HG03159 (cell line): ENCODE data around the gene WDR87.

ENCODE experiments used
- ATAC-seq: cut with Tn5 transposase; IDR thresholded peaks from one replicate; pipeline ENCODE4 v1.9.1; 2021; ENCODE audit warnings: mild to moderate bottlenecking, moderate library complexity; ENCODE audit not compliant: unreplicated experiment

Gene WDR87

DNA sequence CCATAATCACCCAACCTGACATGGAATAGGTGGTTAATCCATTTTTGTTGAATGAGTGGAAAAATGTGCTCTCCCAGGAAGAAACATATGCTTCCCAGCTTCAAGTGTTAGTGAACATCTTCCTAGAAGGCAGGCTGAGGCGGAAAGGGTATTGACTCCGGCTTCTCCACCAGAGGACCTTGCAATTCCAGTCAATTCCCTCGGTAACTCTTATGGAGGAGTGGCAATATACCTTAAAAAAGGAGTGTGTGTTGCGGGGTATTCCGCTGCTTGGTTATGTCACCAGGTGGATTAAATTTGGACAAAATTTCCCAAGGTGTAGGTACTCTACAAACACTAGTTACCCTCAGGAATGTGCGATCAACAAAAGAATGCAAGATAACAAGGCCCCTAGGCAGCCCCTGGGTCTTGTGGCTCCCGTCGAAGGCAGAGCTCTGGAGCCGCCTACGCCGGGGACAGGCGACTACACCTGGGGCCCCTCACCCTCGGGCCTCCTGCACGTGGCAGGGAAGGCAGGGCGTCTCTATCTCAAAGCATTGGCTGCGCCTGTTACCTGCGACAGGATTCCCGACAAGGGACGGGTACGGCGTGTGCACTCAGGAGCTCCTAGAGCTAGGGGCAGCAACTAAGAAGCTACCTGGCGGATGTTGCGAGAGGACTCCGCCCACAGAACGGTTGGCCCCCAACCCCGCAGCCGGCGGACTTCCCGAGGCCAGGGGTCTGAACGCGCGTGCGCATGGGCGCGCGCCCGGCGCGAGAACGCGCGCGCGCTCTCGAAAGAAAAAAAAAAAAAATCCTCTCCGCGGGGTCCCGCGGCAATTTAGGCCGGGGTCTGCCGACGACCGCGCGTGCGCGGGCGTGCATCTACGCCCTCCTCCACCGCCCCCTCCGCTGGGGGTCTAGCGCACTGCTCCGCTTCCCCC lies at the start of gene WDR87:
Gene WDR87, minus strand, starts transcription at position 649 of the 923 bp plus-strand sequence. CDS start 8,355 bp downstream, outside the sequence.
- ATAC-seq = peak; percentile 26

DNA sequence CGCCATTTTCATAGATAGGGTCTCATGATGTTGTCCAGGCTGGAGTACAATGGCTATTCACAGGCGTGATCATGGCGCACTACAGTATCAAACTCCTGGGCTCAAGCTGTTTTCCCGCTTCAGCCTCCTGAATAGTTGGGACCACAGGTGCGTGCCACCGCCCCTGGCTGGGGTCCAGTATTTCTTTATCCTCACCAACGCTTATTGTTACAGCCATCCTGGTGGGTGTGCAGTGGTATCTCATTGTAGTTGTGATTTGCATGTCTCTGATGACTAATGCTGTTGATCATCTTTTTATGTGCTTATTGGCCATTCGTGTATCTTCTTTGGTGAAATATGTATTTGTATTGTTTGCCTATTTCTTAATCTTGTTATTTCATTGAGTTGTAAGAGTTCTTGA lies 49.6 kb upstream of the WDR87 start:
- no peak for ATAC-seq

DNA sequence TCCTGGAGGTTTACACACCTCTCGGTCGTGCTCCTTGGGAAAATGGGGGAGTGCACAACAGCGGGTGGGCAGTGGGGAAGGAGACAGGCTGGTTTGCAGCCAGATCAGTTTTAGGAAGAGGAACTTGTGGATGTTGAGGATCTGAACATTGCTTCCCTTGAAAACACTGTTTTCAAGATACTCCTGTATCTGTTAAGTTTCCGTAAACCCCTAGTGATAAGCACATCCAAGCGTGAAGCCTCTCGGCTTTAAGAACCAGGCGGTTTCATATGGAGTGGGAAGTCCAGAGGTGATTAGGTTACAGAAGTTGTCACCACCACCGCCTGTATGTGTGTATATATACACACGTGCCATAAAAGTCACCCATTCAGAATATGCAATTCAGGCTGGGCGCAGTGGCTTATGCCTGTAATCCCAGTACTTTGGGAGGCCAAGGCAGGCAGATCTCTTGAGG lies 48.1 kb upstream of the WDR87 start:
- ATAC-seq = no peak

DNA sequence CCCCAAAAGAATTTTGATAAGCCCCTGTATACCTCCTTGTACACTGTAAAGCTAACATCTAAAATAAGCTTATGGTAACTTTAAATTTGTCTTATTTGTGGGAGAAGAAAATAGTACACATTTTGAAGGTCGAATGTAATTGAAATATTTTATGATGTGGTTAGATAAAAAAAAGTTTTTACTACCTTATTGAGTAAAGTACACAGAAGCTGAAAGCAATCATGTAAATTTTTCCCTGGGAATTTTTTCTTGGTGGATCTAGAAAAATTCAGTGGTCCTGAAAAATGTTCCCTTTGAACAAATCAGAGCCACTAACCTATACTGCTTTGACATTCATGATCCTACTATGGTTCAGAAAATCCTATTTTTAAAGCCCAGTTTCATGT lies 47.5 kb upstream of the WDR87 start:
- no peak for ATAC-seq

DNA sequence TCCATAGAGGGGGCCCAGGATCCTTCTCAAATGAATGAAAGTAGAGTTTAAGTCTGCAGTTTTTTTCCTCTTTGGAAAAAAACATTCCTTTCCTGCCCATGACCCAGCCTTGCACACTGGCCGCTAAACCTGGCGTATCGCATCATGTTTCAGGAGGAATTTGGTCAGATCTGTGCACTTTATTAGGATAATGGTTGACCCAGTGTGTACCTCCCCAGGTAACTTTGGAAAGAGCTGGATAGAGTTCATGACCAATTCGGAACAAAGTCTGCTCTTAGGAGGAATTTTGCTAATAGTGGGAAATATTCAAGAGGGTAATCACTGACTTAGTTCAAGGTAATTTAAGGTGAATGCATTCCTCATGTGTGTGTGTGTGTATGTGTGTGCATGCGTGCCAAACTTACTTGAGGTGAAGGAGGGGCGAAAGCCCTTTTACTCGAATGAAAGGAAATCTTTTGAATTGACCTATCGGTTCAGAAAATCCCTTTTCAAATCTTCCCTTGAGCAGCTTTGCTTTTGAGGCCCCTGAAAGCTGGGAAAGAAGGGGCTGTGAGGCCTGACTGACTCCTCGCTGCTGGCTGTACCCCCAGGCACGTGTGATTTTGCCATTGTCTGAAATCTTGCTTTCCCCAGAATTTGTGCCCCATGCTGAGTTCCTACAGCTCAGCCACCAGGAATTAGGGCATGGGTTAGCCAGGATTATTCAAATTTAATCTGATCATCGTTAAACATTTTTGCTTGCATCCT lies 47.0 kb upstream of the WDR87 start:
- no peak for ATAC-seq

DNA sequence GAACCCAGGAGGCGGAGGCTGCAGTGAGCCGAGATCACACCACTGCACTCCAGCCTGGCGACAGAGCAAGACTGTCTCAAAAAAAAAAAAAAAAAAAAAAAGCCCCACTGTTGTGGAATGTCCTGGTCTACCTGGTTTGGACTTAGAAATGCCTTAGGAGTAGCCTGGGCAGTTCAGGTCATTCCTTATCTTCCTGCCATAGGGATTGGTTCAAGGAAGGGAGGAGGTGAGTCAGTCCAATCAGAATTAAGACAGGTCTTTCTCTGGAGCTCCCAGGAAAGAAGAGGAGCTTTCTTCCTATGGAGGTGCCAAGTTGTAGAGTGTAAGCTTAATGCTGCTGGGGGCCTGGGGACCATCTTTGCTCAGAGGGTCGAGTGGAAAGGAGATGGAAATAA lies 45.4 kb upstream of the WDR87 start:
- no peak for ATAC-seq

DNA sequence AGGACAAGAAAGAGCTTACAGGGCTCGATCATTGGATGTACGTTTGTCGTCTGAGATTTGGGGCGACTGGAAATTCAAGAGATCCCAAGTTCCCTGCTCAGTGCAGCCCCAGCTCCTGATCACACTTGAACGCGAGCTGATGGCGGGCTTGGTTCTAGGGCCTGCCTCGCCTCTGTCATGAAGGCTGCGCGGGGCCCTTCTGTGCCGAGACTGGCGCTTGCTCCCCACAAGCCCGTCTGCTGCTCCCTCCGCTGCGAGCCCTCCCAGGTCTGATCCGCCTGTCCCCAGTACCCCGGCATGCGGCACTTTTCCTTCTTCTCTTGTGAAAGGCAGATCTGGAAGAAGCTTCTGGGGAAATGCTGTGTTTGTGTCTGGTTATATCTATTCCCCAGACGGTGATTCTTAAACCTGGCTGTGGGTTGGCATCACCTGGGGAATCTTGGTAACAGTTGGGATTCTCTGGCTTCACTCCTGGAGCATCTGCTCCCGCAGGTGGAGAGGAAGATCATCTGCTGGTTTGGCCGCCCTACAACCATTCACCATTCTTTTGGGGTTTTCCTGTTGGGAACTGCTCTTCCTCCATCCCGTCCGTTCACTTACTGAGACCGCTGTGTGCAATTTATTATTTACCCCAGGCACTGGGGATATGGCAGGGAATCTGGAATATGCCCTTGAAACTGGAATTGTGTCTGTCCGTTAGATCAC lies 44.2 kb upstream of the WDR87 start:
- no peak for ATAC-seq

DNA sequence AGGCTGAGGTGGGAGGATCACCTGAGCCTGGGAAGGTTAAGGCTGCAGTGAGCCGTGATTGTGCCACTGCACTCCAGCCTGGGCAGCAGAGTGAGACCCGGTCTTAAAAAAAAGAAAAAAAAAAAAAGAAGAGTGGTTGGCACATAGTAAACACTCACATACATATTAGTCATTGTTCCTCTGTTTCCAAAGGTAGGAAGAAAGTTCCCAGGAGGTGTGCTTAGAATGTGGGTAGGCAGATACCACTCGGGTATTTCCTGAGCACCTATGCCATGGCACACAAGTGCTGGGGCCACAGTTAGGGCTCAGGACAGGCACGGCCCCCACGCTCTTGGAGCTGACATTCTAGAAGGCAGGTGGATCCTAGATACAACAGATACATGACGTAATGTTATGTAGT lies 42.0 kb upstream of the WDR87 start:
- no peak for ATAC-seq

DNA sequence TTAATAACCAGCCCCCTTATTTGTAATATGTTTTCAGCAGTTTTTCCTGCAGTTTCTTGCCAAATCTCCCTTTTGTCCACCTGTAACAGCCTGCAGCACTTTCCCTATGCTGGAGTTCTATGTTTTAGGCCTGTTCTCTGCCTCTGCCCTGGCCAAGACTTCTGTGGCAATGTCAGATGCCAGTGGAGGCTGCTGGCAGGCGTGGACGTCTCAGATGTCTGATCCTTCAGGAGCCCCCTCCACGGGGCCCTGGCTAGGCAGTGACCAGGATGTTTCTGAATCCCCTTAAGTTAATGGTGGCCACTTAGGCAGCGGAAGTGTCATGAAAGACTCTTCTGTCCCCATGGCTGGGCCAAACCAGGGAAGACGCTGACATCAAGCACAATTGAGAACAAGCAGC lies 41.4 kb upstream of the WDR87 start:
- no peak for ATAC-seq

DNA sequence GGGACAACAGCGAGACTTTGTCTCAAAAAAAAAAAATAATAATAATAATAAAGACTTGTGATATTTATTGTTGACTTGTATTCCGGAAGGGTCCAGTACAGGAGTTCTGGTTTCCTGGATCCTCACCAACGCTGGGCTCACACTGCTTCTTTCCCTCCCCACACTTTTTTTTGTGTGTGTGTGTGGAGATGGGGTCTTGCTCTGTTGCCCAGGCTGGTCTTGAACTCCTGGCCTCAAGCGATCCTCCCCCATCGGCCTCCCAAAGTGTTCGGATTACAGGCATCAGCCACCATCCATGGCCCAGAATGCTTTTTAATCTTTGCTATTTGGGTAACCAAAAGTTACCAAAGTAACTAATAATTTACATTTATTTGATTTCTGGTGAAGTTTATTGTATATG lies 39.7 kb upstream of the WDR87 start:
- no peak for ATAC-seq

DNA sequence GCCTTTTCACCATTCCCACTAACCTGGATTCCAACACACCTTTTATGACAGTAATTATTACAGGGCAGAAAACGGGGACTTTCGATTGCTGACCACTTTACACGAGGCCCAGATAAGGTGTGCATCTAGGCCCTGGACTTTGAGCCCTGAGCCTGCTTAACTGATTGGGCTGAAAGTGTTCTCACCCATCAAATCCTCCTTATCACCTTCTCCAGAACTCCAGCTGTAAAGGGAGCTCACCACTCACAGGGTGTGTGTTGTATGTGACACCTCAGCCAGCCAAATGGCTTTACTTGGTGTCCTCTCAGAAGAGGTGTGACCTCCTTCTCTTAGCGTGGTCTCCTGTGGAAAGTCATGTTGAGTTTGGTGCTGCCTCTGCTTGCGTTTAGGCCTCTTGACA lies 37.1 kb upstream of the WDR87 start:
- ATAC-seq = no peak

DNA sequence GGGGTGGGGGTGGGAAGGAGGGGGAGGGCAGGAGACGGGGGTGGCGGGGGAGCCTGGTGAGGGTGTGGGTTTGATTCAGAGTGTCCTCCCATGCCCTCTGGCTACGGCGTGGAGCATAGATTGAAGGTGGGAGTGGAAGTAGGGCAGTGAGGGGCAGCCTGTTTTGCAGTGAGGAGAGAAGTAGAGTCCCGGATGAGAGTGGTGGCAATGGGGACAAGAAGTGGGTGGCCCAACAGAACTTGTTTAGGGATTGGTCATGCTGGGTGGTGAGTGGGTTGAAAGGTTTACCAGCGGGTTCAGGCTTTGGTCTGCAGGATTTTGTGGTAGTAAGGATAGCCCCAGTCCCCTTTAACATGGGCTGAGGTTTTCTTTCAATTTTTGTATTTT lies 36.1 kb upstream of the WDR87 start:
- no peak for ATAC-seq

DNA sequence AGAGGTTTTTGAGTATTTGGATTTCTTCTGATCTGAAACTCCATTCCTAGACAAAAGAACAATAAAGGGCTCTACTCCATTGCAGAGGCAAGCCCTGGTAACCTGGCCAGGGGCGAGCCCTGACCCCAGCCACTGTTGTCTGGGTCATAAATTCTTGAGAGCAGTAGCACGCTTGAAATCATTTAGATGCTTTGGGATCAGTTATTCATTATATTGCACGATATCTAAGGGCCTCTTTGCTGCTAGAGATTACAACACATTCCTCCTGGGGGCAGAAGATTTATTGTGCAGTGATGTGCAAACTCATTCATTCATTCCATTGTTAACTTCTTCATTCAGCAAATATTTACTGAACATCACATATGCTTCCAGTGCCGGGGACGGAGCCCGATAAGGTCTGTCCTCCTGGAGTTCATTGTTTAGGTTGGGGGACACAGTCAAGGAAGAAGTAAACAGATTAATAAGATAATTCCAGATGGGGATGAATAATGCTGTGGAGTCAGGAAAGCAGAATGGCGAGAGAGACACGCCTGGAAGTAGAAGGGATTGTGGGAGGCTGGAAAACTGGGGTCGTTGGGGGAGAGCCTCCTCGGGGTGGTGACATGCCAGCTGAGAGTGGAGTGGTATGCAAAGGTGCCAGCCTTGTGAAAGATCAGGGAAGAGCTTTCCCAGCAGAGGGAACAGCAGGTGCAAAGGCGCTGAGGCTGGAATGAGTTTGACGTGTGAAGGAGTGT lies 35.6 kb upstream of the WDR87 start:
- no peak for ATAC-seq

DNA sequence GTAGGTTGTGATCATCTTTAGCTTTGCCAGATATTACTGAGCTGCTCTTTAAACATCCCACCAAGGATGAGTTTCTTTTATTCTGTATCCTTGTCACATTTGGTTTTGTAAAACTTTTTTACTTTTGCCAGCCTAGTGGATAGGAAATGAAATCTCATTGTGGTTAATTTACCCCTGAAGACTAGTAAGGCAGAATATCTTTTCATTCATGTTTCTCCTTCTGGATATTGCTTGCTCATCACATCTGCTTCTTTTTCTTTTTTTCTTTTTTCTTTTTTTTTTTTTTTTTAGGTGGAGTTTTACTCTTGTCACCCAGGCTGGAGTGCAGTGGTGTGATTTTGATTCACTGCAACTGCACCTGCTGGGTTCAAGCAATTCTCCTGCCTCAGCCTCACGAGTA lies 32.0 kb upstream of the WDR87 start:
- no peak for ATAC-seq

DNA sequence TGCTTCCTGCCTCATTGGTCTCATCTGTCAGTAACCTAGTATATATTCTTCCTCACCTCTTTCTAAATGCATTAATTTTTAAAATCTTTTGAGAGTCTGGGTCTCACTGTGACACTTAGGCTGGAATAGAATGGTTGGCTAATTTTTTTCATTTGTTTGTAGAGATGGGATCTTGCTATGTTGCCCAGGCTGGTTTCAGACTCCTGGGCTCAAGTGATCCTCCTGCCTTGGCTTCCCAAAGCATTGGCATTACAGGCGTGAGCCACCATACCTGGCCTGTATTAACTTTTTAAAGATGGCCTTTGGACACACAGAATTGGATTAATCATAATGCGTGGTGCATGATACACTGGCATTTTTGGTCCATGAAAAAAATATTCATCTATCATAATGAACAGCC lies 30.5 kb upstream of the WDR87 start:
- ATAC-seq = no peak

DNA sequence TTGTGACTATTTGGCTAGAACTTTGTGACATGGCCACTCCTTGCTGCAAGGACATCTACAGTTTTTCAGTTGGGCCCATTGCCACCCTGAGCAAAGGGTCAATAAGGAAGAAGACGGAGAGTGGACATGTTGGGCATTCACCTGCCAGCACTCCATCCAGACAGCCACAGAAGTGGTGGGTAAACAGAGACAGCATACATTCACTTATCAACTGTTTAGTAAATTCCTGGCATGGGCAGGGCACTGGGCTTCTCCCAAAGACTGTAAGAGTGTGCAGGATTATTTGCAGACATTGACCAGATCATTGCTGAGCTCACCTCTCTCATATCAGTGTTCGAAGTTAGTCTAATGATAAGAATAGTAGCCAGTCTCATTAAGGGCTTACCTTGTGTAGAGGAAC lies 29.8 kb upstream of the WDR87 start:
- ATAC-seq = no peak

DNA sequence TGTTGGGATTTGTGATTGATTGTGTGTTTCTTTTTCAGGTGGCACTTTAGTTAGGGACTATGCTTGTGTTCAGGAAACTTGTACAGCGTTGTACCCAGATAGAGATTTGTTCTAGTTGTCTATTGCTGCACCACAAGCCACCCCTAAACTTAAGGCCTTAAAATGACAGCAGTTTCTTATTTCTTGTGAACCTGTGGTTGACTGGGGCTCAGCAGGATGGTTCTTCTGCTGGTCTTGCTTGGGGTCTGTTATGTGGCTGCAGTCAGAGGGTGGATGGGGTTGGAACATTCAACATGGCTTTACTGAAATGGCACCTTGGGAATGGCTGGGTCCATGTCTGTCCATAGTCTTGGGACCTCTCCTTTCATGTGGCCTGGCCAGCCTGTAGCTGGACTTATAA lies 28.9 kb upstream of the WDR87 start:
- no peak for ATAC-seq

DNA sequence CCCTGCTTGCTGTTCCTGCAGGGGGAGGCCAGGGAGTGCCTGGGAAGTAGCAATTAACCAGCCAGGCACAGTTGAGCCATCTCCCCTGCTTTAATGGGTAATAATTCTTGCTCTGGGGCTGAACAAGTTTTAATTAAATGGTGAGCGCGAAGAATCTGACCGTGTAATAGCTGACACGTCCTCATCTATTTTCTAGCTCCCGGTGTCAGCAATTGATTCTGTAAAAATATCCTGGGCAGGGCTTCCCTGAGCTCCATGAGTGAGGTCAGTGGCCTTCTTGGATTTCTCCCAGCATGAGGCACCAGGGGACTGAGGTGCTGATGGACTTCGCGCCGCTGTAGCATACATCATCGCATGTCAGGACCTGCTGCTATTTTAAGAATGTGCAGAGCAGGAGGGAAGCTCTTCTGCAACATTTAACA lies 27.6 kb upstream of the WDR87 start:
- ATAC-seq = no peak

DNA sequence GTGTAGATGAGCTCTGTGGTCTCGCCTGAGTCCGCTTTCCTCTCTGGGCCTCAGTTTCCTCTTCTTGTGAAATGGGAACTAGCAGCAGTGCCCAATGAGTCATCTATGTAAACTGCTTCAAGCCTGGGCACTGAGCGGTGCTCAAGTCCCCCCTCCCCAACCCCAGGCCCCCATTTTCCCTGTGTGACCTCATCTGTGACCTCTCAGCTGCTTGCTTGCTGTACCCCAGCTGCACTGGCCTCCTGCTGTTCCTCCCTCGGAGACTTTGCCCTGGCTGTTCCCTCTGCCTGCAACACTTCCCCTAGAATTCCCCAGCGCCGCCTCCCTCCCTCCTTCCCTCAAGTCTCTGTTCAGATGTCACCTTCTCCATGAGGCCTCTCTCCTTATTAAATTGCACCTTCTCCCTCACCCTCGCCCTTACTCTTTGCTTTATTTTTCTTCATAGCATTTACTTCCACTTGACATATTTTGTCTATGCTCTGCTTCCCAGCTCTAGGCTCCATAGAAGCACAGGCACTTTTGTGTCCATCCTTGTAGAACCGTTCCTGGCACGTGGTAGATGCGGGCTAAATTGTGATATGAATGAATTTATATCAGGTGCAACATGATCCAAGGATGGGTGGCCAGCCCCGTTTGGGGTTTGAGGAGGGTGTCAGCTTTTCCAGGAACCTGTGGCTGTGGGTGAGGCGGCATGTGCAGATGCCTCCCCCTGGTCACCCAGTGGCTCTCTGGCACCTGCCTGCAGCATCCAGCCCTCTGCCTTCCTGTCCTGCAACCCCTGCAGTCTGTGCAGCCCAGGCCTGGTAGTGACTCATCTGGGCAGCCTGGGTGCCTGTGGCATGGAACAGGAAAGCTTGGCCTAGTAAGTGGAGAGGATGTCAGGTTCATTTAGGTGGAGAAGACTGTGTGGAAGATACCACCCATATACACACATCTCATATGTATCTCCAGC lies 26.9 kb upstream of the WDR87 start:
- ATAC-seq = no peak
